Stimulated activated CD8-positive, alpha-beta memory T cell treated with anti-CD3 and anti-CD28 coated beads, Interleukin-4, amount 100 ng/mL, for 4 hours (primary cell): ENCODE data around the gene MYO18B.

Source experiments
- DNase-seq, 2 donors: peaks; one replicate each; pipeline ENCODE4 v3.0.0-alpha.2; 2020; ENCODE audit warnings: low read depth in 2 of 2, low spot score in 1 of 2

MYO18B gene

DNA sequence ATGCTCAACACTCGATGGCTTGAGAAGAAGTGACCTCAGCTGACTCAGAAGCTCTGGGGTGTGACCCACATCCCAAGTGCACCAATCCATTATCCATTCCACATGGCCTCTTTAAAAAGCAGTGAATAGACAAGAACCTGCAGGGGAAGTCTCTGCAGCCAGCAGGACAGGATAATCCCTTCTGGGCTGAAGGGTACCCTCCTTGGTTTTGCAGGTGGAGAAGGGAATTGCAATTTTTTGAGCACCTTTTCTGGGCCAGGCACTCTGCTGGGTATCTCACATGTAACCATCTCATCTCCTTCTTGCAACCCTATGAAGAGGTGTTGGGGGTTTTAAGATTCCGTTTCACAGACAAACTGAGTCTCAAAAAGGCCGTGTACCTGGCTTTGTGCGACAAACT lies 76.6 kb downstream of the MYO18B start:
- no peak for DNase-seq

DNA sequence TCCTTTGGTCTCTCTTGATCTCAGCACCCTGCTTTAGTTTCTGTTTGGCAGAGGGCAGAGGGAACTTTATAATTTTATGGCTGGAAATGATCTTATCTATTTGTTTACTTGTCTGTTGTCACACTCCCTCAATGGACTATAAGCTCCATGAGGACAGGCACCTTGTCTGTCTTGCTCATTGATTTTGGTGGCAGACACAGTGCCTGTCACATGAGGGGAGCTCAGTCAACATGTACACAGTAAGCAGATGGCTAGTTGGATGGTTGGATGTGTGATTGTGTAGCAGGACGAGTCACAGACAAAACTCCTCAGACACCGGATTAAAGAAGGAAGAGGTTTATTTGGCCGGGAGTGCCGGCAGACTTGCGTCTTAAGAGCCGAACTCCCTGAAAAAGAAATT lies 80.4 kb downstream of the MYO18B start:
- DNase-seq = no peak

DNA sequence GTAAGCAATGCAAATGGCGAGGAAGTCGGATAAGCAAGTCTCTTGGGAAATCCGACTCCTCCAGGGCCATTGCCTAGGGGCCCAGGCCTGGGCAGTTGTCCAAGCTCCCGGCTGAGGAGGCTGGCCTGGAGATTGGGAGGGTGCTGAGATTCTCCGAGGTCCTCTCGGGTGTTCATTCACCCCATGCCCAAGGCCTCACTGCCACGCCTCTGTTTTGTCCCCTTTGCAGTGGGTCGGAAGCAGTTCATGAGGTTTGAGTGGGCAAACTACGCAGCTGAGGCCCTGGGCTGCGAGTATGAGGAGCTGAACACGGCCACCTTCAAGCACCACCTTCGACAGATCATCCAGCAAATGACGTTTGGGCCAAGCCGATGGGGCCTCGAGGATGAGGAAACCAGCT lies 81.3 kb downstream of the MYO18B start:
- no peak for DNase-seq

DNA sequence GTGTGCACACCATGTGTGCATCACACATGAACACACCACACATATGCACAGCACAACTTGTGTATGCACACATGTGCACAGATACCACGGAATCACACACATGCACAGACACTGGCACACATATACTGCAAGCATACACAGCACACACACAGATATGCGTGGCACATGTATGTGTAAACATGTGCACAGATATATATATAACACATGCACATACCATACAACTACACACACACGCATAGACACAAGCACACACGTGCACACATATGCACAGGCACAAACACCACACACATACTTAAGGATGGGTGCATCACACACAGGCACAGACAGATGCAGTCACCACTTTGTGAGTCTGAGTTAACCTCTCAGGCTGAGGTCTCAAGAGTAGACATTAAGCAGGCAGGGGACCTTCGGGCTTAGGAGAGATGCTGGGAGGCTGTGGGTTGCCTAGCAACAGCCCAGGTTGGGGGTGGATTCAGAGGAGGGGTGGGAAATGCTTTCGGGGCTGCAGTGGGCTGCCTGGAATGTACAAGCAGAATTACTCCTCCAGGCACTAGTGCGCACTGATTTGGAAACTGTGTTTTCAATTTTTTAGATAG lies 82.9 kb downstream of the MYO18B start:
- DNase-seq = no peak

DNA sequence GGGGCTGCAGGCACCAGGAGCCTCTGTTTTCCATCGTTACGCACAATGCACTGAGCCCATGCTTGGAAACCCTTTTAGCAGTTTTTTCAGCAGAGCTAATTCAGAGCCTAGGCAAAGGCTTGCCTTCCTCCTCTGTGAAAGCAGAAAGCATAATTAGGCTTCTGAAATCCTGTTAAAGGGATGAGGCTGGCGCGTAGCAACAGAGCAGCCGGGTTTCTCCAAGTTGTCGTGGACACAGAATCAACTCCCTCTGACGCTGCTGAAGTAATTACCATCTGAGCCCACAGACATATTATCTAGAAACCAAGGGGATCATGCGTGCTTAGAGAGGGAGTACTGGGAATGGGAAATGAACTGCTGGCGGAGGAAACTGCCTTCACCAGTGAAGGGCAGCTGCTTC lies 85.4 kb downstream of the MYO18B start:
- no peak for DNase-seq

DNA sequence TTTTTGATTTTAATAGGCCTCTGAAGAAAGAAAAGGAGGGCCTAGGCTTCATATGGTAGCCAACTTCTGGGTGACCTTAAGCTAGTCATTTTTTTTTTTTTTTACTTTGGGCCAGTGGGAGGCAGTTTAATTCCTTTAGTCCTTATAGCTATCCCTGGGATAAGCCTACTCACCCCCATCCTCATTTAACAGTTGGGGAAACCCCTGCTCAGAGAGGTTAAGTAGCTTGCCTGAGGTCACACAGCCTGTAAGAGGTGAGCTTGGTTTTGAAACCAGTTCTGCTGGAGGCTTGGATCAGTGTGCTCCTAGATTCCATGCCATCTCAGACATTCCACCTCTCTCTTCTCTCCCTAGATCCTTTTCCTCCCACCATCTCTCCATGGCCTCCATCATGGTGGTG lies 86.4 kb downstream of the MYO18B start:
- DNase-seq = no peak

DNA sequence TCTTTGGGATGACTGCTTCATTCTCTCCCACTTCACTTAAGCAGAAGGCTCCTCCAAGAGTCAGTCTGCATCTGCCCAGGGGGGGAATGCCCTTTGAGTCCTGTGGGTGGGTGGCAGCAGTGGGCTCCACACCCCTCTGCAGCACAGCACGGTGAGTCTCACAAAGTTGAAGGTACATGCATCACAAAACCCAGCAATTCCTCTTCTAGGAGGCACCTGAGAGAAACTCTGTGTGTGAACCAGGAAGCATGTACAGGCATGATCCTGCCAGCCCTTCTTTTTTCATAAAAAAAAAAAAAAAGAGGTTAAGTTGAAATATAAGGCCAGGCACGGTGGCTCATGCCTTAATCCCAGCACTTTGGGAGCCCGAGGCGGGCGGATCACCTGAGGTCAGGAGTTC lies 87.2 kb downstream of the MYO18B start:
- DNase-seq = no peak

DNA sequence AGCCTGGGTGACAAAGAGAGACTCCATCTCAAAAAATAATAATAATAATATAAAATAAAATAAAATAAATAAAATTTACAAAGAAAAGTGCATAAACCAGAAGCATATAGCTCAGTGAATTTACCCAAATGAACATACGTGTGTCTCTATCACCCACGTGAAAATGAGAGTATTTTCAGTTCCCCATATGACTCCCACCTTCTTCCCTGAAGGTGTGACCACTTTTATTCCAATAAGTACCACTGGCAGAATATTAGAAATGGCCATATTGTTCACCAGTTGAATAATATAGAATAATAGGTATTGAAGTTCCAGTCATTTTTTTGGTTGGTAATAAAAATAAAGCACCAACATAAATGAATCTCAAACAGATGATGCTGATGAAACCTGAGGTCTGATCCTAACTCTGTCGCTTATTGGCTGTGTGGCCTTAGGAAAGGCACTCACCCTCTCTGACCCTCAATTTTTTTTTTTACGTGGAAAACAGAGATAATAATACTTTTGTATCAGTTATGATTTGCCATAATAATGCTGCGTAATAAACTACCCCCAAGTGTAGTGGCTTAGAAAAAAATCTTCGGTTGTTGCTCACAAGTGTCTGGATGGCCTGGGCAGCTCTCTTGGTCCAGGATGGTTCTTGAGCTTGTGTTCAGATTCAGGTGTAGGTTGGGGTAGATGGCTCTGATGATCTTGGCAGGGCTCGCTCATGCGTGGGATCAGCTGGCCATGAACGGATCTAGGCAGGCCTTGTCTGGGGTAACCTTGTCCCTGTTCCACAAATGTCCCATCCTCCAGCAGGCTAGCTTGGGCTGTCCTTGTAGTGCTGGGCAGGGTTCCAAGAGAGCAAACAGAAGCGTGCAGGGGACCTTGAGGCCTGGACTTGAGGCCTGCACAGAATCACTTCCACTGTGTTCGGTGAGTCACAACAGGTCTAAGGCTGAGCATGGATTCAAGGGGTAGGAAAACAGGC lies 88.1 kb downstream of the MYO18B start:
- DNase-seq = no peak

DNA sequence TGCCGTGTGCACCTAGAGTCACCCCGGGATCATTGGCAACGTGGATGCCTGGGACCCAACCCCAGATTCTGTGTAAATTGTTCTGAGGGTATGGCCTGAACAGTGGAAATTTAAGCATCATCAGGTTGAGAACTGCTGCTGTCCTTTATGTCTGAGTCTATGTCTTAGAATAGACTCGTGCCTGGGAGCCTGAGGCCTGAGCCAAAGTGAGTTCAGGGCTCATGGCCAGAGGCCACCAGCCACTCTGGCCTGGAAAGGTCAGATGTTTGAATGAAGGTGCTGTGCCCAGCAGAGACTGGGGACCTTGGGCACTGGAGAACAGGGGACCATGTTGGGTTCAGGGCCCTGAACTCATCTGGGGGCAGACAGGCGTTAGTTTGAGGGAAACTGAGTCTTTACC lies 91.1 kb downstream of the MYO18B start:
- no peak for DNase-seq

DNA sequence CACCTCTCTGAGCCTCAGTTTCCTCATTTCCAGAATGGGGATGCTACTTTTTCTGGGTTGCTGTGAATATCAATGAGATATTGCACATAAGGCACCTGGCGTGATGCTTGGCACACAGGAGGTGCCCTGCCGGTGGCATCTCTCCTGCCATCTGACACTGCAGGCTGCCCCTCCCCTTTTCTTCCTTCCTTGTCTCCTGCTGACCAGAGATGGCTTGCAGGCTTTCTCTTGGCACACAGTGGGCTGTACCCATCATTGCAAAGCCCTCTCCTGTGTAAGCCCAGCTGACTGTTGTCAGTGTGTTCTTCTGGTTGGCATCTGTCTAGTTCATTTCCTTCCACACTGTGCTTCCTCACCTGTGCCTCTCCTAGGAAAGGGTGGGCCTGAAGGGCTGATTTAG lies 91.7 kb downstream of the MYO18B start:
- no peak for DNase-seq

DNA sequence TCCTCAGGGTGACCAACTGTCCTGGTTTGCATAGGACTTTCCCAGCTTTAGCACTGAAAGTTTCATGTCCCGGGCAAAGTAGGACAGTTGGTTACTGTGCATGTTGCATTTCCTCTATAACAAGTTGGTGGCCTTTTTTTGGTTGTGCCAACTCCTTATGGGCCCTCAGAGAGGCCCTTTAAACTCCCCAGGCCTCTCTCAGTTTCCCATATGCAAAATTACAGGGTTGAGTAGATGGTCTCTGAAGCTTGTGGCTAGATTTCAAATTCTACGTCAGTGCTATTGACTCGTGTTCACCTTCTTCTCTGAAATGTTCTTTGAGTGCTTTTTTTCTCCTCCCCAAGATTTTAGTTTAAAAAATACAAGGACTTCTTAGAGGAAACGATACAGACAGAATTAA lies 92.5 kb downstream of the MYO18B start:
- DNase-seq = no peak

DNA sequence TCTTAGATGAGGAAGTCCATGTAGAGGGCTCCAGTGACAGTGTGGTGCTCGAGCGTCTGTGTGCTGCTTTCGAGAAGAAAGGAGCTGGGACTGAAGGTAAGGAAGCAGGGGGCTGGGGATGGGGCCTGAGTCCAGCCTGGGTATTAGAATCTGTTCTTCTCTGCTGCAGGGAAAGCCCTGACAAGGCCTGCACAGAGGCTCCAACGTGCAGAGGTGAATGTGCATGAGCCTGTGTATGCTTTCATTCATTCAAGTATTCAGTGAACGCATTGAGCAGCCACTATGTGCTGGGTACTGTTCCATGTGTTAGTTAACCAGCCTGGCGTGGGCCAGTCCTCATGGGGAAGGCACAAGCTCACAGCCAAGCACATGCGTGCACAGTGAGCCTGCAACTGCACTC lies 93.4 kb downstream of the MYO18B start:
- no peak for DNase-seq

DNA sequence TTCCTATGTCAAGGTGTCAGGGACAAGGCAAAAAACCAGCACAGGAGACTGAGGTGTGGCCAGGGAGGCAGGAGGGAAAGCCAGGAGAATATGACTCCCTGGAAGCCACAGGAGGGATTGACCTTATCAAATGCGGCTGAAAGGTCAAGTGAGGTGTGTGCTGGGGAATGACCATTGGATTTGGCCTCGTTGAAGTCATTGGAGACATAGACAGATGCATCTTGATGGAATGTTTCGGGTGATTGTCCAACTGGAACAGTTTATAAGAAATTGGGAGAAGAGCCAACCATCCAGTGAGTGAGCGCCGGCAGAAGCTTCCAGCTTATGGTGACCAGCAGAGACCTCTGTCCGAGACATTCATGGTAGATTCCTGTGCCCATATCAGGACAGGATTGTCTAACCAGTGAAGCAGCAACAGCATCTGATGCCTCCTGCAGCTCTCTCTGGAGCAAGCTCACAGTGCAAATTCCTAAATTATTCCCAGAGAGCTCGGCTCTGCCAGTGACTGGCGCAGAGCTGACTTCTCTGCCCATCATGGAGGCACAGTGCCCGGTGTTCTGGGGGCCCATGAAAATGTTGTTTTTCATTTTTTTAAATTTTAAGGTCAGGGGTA lies 95.4 kb downstream of the MYO18B start:
- DNase-seq = no peak

DNA sequence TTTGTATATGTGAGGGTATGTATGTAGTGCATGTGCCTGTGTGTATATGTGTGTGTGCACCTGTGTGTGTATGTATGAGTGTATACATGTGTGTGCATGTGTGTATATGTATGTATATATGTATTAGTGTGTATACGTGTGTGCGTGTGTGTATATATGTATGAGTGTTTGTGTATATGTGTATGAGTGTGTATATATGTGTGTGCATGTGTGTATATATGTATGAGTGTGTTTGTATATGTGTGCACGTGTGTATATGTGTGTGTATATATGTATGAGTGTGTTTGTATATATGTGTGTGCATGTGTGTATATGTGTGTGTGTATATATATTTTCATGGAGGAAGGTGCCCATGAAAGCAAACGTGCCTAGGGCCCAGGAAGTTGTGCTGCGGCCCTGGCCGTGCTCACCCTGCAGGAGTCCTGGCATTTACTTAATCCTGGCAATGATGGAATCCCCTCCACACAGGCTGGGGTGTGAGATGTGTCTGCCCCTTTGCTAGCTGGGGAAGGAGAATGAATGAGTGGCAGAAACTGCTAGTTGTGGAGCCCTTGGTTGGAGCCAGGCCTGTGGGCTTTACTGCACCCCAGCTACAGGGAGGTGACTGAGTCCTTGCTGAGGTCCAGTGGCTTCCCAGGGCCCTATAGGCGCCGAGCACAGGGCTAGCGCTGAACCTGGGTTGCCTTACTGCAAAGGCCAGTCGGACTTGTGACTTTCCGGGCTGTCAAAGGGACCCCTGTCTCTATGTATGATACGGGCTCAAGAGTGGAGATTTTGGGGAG lies 97.2 kb downstream of the MYO18B start:
- DNase-seq = no peak

DNA sequence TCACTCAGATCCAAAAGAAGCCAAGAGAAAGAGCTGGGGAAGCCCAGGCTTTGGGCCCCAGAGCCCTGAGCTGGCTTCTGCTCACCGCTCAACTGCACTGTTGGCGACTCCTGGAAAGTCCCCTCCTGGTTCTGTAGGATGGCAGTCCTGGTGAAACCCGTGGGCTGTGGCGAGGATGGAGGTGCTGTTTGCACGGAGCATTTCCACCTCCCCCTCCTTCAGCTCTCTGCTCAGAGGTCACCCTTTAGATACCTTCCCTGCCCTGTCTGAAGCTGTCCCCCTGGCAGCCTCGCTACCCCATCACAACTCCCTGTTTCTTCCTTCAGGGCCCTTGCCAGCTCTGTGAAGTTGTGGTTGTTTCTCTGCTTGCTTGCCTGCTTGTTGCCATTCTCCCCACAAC lies 97.8 kb downstream of the MYO18B start:
- no peak for DNase-seq

DNA sequence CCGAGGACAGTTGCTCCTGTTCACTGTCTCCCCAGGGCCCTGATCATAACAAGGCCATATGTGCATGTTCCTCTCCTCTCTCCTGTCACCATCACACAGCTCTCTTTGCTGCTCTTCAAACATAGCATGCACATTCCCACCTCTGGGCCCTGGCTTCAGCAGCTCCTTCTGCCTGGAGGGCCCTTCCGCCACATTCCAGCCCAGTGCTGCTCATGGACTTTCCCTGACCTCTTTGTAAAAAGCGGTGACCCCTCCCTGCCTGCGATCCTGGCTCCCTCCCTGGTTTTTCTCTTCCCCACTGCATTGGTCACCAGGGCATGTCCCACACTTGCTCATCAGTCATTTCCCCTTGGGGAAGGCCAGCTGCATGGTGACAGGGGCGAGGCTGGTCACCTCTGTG lies 98.2 kb downstream of the MYO18B start:
- no peak for DNase-seq

DNA sequence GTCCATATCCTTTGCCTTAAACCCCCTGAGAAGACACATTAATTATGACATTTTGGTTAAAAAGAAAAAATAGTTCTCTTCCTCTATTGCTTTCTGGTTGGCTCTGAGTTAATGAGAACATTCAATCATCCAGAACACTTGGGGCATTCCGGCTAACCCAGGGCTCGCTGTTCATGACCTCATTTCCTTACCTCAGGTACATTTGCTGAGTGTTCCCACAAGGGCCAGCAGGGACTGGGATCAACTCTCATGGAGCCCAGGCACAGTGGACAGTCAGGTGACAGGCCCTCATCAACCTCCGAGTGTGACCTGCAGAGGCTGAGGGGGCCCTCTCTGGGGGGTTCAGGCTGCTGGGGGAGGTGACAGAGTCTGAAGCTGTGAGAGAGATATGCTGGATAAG lies 98.9 kb downstream of the MYO18B start:
- no peak for DNase-seq

DNA sequence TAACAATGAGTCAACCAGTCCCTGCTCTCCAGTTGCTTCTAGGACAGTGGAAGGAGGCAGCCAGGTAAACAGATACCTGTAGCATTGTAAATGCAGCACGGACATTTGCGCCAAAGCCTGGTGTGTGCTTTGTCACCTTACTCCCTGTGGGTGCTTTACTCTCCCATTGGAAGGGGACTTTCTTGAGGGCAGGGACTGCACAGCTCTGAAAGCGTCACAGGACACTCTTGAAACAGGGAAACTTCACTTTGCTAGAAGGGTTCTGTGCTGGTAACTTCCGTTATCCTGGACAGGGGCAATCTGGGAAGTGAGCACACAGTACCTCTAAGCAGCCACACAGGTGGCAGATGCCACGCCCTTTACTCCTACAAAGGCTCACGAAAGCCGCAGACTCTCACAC lies 99.8 kb downstream of the MYO18B start:
- no peak for DNase-seq

DNA sequence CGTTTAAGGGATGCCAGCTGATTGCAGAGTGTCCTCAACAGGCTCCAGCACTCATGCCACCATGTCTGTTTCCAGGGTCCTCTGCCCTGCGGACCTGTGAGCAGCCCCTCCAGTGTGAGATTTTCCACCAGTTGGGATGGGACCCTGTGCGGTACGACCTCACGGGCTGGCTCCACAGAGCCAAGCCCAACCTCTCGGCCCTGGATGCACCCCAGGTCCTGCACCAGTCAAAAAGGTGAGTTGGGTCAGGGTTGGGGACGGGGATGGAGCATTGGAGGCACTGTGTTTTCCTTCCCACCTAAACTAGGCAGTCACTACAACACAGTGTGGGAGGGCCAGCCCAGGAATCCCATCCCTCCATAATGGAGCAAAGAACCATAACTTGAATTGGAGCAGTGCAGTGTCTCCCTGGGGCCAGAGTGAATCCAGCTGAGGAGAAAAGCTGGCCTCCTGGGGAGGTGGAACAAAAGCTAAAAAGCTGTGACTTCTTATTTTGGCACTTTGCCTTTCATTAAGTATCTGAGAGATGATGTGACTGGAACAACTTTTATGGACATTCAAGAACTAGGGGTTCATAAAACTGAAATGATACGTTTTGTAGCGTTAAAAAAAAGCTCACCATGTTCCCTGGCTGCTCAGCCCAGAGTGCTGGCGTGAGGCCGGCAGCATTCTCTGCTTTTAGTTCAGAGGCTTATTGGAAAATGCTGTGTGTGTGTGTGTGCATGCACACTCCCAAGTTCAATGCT lies 101.8 kb downstream of the MYO18B start:
- DNase-seq = no peak

DNA sequence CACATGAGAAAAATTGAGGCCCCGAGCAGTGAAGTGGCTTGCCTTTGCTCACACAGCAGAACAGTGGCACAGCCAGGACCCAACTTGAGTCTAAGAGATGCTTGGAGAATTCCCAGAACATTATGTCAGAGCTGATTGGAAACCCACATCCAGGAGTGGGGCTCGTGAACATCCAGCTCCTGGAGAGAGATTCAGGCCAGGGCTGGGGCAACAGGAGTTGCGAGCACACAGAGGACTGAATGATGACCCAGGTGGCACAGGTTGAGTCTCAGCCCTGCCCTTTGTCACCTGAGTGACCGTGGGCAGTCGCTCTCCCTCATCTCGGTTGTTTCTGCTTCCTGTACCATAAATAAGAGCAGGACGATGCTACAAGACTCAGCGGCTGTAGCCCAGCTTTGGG lies 102.6 kb downstream of the MYO18B start:
- no peak for DNase-seq
